K562 (cell line): ENCODE data around the gene PDPR.
"Not testable (repeated sequence)": the region's sequence is repeated elsewhere in the genome, so short reads cannot be mapped to it uniquely, and the experiment has no call there.

Experiments used
- CREB1 ChIP-seq, 2 experiments: sonication (generic) in 1 of 2; formaldehyde crosslinking in 1 of 2; IDR thresholded peaks; 2 replicates each; pipeline versions ENCODE4 v1.6.1 to v1.8.0; 2012 to 2022; ENCODE audit warnings: inconsistent platforms in 1 of 2, mild to moderate bottlenecking in 1 of 2, missing genetic modification reagents in 1 of 2, moderate library complexity in 1 of 2
- ELF1 ChIP-seq: fragments of 200-800 bp; sonication (Bioruptor generic); IDR thresholded peaks from 2 replicates; pipeline ENCODE4 v1.6.1; 2016; ENCODE audit warnings: missing genetic modification characterization, missing compliant biosample characterization
- EP400 ChIP-seq: fragments of 450-650 bp; IDR thresholded peaks from 2 replicates; pipeline ENCODE4 v1.6.1; 2017; ENCODE audit warnings: antibody characterized with exemption, mild to moderate bottlenecking, moderate library complexity
- FOXA1 ChIP-seq: fragments of 450-650 bp; IDR thresholded peaks from 2 replicates; pipeline ENCODE4 v1.6.1; 2016; ENCODE audit warnings: mild to moderate bottlenecking, borderline replicate concordance
- POLR2AphosphoS5 ChIP-seq: IDR thresholded peaks from 2 replicates; pipeline ENCODE4 v1.6.1; 2011; ENCODE audit warnings: mild to moderate bottlenecking, low read depth, low read length, moderate library complexity; ENCODE audit not compliant: control insufficient read depth, insufficient read depth
- RBFOX2 ChIP-seq: fragments of 200-400 bp; formaldehyde crosslinking; IDR thresholded peaks from 2 replicates; pipeline ENCODE4 v1.6.1; 2017; ENCODE audit warnings: low read depth, mild to moderate bottlenecking, low read length, moderate library complexity
- XRCC4 ChIP-seq: IDR thresholded peaks from one replicate; pipeline ENCODE4 v1.6.1; 2011; ENCODE audit not compliant: insufficient read depth, insufficient read length; ENCODE audit errors: extremely low read depth
- ZNF311 ChIP-seq: fragments of 250-450 bp; sonication (Bioruptor Pico); IDR thresholded peaks from 2 replicates; pipeline ENCODE4 v1.4.0; 2020; ENCODE audit warnings: mild to moderate bottlenecking, moderate library complexity
- TF ChIP-seq, protein P1 (sequence below): sonication (generic); formaldehyde crosslinking; IDR thresholded peaks from 2 replicates; pipeline ENCODE4 v1.8.1; 2022; ENCODE audit warnings: missing genetic modification reagents
- TF ChIP-seq, protein P2 (sequence below): fragments of 450-650 bp; IDR thresholded peaks from 2 replicates; pipeline ENCODE4 v1.6.1; 2016; ENCODE audit warnings: mild to moderate bottlenecking
- TF ChIP-seq, protein P3 (sequence below): sonication (generic); formaldehyde crosslinking; IDR thresholded peaks from 2 replicates; pipeline ENCODE4 v1.8.1; 2023; ENCODE audit warnings: missing genetic modification reagents, mild to moderate bottlenecking, borderline replicate concordance

DNA sequence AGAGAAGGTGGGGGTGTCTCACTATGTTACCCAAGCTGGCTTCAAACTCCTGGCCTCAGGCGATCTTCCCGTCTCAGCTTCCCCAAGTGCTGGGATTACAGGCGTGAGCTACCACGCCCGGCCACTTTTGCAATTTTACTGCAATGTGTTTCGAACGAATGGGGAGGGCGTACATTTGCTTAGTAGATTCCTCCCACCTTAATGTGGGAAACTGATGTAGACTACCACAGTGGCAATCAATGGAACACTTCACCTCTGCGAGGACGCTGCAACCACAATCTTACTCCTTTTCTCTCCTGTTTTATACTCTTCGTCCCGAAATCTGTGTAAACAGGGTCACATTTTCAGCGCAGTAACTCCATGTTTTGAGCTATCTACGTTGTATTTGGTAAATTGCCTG, 47.4 kb upstream of the PDPR start:
- TF ChIP-seq FOXA1; XRCC4; POLR2AphosphoS5; ZNF311; CREB1 (IDR thresholded peaks at IDR 0.05); CREB1 (CRISPR knock-in tag; IDR thresholded peaks at IDR 0.05); RBFOX2; EP400; ELF1 (tag): not testable (repeated sequence)
- TF ChIP-seq, protein P1, sequence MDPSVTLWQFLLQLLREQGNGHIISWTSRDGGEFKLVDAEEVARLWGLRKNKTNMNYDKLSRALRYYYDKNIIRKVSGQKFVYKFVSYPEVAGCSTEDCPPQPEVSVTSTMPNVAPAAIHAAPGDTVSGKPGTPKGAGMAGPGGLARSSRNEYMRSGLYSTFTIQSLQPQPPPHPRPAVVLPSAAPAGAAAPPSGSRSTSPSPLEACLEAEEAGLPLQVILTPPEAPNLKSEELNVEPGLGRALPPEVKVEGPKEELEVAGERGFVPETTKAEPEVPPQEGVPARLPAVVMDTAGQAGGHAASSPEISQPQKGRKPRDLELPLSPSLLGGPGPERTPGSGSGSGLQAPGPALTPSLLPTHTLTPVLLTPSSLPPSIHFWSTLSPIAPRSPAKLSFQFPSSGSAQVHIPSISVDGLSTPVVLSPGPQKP: not testable (repeated sequence)
- TF ChIP-seq, protein P2, sequence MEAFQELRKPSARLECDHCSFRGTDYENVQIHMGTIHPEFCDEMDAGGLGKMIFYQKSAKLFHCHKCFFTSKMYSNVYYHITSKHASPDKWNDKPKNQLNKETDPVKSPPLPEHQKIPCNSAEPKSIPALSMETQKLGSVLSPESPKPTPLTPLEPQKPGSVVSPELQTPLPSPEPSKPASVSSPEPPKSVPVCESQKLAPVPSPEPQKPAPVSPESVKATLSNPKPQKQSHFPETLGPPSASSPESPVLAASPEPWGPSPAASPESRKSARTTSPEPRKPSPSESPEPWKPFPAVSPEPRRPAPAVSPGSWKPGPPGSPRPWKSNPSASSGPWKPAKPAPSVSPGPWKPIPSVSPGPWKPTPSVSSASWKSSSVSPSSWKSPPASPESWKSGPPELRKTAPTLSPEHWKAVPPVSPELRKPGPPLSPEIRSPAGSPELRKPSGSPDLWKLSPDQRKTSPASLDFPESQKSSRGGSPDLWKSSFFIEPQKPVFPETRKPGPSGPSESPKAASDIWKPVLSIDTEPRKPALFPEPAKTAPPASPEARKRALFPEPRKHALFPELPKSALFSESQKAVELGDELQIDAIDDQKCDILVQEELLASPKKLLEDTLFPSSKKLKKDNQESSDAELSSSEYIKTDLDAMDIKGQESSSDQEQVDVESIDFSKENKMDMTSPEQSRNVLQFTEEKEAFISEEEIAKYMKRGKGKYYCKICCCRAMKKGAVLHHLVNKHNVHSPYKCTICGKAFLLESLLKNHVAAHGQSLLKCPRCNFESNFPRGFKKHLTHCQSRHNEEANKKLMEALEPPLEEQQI: not testable (repeated sequence)
- TF ChIP-seq, protein P3, sequence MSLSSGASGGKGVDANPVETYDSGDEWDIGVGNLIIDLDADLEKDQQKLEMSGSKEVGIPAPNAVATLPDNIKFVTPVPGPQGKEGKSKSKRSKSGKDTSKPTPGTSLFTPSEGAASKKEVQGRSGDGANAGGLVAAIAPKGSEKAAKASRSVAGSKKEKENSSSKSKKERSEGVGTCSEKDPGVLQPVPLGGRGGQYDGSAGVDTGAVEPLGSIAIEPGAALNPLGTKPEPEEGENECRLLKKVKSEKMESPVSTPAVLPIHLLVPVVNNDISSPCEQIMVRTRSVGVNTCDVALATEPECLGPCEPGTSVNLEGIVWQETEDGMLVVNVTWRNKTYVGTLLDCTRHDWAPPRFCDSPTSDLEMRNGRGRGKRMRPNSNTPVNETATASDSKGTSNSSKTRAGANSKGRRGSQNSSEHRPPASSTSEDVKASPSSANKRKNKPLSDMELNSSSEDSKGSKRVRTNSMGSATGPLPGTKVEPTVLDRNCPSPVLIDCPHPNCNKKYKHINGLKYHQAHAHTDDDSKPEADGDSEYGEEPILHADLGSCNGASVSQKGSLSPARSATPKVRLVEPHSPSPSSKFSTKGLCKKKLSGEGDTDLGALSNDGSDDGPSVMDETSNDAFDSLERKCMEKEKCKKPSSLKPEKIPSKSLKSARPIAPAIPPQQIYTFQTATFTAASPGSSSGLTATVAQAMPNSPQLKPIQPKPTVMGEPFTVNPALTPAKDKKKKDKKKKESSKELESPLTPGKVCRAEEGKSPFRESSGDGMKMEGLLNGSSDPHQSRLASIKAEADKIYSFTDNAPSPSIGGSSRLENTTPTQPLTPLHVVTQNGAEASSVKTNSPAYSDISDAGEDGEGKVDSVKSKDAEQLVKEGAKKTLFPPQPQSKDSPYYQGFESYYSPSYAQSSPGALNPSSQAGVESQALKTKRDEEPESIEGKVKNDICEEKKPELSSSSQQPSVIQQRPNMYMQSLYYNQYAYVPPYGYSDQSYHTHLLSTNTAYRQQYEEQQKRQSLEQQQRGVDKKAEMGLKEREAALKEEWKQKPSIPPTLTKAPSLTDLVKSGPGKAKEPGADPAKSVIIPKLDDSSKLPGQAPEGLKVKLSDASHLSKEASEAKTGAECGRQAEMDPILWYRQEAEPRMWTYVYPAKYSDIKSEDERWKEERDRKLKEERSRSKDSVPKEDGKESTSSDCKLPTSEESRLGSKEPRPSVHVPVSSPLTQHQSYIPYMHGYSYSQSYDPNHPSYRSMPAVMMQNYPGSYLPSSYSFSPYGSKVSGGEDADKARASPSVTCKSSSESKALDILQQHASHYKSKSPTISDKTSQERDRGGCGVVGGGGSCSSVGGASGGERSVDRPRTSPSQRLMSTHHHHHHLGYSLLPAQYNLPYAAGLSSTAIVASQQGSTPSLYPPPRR: not testable (repeated sequence)
